OCI-LY7 (cell line): ENCODE data around the gene NPLOC4. TPM values are rescaled to one million over a fixed set of nuclear protein-coding genes. Genes with fewer than 3 reads are reported as not detected.
"Not testable (repeated sequence)": the region's sequence is repeated elsewhere in the genome, so short reads cannot be mapped to it uniquely, and the experiment has no call there.

Experiments used
- BruUV-seq: library from RNA; stranded (reverse); fragments of 400-500 nt; replicated peaks from 2 replicates; lab custom pipeline; 2021; lab: Mats Ljungman, UMichigan
- CTCF ChIA-PET: fragments of 300-600 bp; sonication (Branson Sonifier 250); formaldehyde crosslinking; loops from one replicate; lab custom pipeline; 2022; ENCODE audit warnings: antibody characterized with exemption; ENCODE audit not compliant: unreplicated experiment; lab: Charles Lee
- POLR2A ChIA-PET: fragments of 300-600 bp; sonication (Branson Sonifier 250); formaldehyde crosslinking; loops from one replicate; lab custom pipeline; 2022; ENCODE audit warnings: antibody characterized with exemption; lab: Charles Lee
- DNase-seq: peaks from one replicate; pipeline ENCODE4 v3.0.0-alpha.2; 2015; ENCODE audit warnings: low spot score
- H2AFZ ChIP-seq: fragments of 200-600 bp; sonication (generic), shearing (Covaris generic); 2 replicates; pipeline ENCODE4 v1.6.1; 2014; ENCODE audit warnings: mild to moderate bottlenecking, antibody characterized with exemption, low read length, moderate library complexity
- H3K27ac ChIP-seq: fragments of 200-600 bp; sonication (generic); 2 replicates; pipeline ENCODE4 v1.5.1; 2014; ENCODE audit warnings: mixed run types, low read depth, mild to moderate bottlenecking, moderate library complexity, low read length, inconsistent platforms; ENCODE audit not compliant: poor library complexity, severe bottlenecking
- H3K36me3 ChIP-seq: fragments of 200-600 bp; sonication (generic); 2 replicates; pipeline ENCODE4 v1.6.1; 2014; ENCODE audit warnings: mild to moderate bottlenecking, antibody characterized with exemption, low read length, moderate library complexity, mixed read lengths; ENCODE audit not compliant: insufficient read depth
- H3K4me1 ChIP-seq: fragments of 200-600 bp; sonication (generic); 2 replicates; pipeline ENCODE4 v1.5.1; 2014; ENCODE audit warnings: mild to moderate bottlenecking, low read length; ENCODE audit not compliant: insufficient read depth, poor library complexity, severe bottlenecking
- H3K4me2 ChIP-seq: fragments of 200-600 bp; sonication (generic); 2 replicates; pipeline ENCODE4 v1.6.1; 2014; ENCODE audit warnings: mild to moderate bottlenecking, low read length
- H3K4me3 ChIP-seq: fragments of 200-600 bp; sonication (generic); 2 replicates; pipeline ENCODE4 v1.5.1; 2014; ENCODE audit warnings: mild to moderate bottlenecking, low read depth, low read length; ENCODE audit not compliant: poor library complexity, severe bottlenecking
- H3K79me2 ChIP-seq: fragments of 200-600 bp; sonication (generic); 2 replicates; pipeline ENCODE4 v1.6.1; 2016; ENCODE audit warnings: low read depth, mild to moderate bottlenecking, low read length, moderate library complexity, mixed read lengths; ENCODE audit not compliant: insufficient read depth
- H3K9me2 ChIP-seq: fragments of 200-600 bp; sonication (generic); 2 replicates; pipeline ENCODE4 v1.6.1; 2016; ENCODE audit warnings: mild to moderate bottlenecking, low read length, mixed read lengths; ENCODE audit not compliant: insufficient read depth
- H3K9me3 ChIP-seq: fragments of 200-600 bp; sonication (generic); 2 replicates; pipeline ENCODE4 v1.6.1; 2014; ENCODE audit warnings: mild to moderate bottlenecking, mixed run types, low read length, mixed read lengths
- H4K20me1 ChIP-seq: fragments of 200-600 bp; sonication (generic); 2 replicates; pipeline ENCODE4 v1.6.1; 2014; ENCODE audit warnings: mild to moderate bottlenecking, antibody characterized with exemption, low read length, moderate library complexity, mixed read lengths; ENCODE audit not compliant: insufficient read depth
- CTCF ChIP-seq: fragments of 200-600 bp; sonication (generic); conservative IDR thresholded peaks from 2 replicates; pipeline ENCODE4 v1.5.1; 2014; ENCODE audit warnings: mild to moderate bottlenecking, antibody characterized with exemption, low read length, moderate library complexity, mixed read lengths
- EZH2phosphoT487 ChIP-seq: fragments of 200-600 bp; sonication (generic); IDR thresholded peaks from 2 replicates; pipeline ENCODE4 v1.6.1; 2018; ENCODE audit warnings: low read depth, borderline replicate concordance, mild to moderate bottlenecking, mixed run types, antibody characterized with exemption, low read length, moderate library complexity, mixed read lengths
- intact Hi-C: fragments of 100-400 bp; cut with micrococcal nuclease; formaldehyde crosslinking; loops from one replicate; pipeline ENCODE4 v1.10.0; 2022; ENCODE audit not compliant: unreplicated experiment
- total RNA-seq, 2 experiments: library from RNA; depleted of rRNA in 1 of 2; stranded (reverse); fragments of >200 nt in 1 of 2; shearing (Covaris generic) in 1 of 2; gene quantifications; 2 replicates each; pipeline ENCODE4 v1.2.3, GENCODE V29; 2014 to 2022

NPLOC4 gene
- total RNA-seq, 2 experiments from 2014 or later, result 69.6 to 118 TPM

GRCh38 chr17:81630274-81630673 lies 6.6 kb downstream of the NPLOC4 start:
- Histone ChIP-seq H3K79me2 (peaks cover 36% of the 10 kb centered on the region), H3K9me3 (no peaks in the 10 kb centered on the region), H3K36me3 (peaks cover 84% of the 10 kb centered on the region), H4K20me1 (peaks cover 2% of the 10 kb centered on the region; the same call in 1 of the 2 replicates), H3K4me1 (peaks cover 2% of the 10 kb centered on the region), H3K9me2 (no peaks in the 10 kb centered on the region), H2AFZ (no peak overlapping the region), H3K27ac (no peak overlapping the region), H3K4me2 (no peak overlapping the region), H3K4me3 (no peak overlapping the region)
- no peak for TF ChIP-seq EZH2phosphoT487
- TF ChIP-seq CTCF, result no peak
- CTCF ChIA-PET, result no interaction called here
- POLR2A ChIA-PET, result no interaction called here
- intact Hi-C loops, result no loop called here
- BruUV-seq, result no TSS peak
- no peak for DNase-seq

- Histone ChIP-seq H3K4me2 (no peak overlapping the region), H3K9me3 (no peaks in the 10 kb centered on the region), H4K20me1 (no peaks in the 10 kb centered on the region), H2AFZ (no peak overlapping the region), H3K79me2 (0 out of 2 replicates have a peak, but pooled peaks cover 6% of the 10 kb centered on the region), H3K4me3 (no peak overlapping the region), H3K27ac (no peak overlapping the region), H3K4me1 (no peaks in the 10 kb centered on the region), H3K36me3 (peaks cover 87% of the 10 kb centered on the region), H3K9me2 (no peaks in the 10 kb centered on the region)
- TF ChIP-seq CTCF (no peak), EZH2phosphoT487 (no peak)
- no peak for DNase-seq
- ChIA-PET POLR2A (no interaction called here), CTCF (no interaction called here)
- intact Hi-C loops, result no loop called here
- no TSS peak for BruUV-seq
These were observed 15.3 kb downstream of the NPLOC4 start for GRCh38 chr17:81621494-81622130.

GRCh38 chr17:81618307-81618706 lies 18.6 kb downstream of the NPLOC4 start:
- Histone ChIP-seq H3K36me3 (peaks cover 87% of the 10 kb centered on the region), H3K79me2 (peaks cover 14% of the 10 kb centered on the region; the same call in 1 of the 2 replicates)
- CTCF ChIA-PET, H3K27ac ChIP-seq, H3K4me1 ChIP-seq, DNase-seq, H4K20me1 ChIP-seq, H3K4me3 ChIP-seq, H3K4me2 ChIP-seq, POLR2A ChIA-PET, intact Hi-C loops, BruUV-seq, H3K9me2 ChIP-seq, H3K9me3 ChIP-seq, H2AFZ ChIP-seq: not testable (repeated sequence)
